Tibial nerve (tissue), 3 donors: ENCODE data around the gene SDHAF2.

ENCODE experiments used
- CTCF ChIP-seq, 5 experiments: fragments of 200-600 bp in 3 of 5; fragments of 450-650 bp in 2 of 5; sonication (generic) in 3 of 5; IDR thresholded peaks; one replicate each; pipeline ENCODE4 v1.5.1; 2016 to 2019; ENCODE audit warnings: antibody characterized with exemption in 5 of 5, mild to moderate bottlenecking in 3 of 5, moderate library complexity in 2 of 5
- POLR2A ChIP-seq, 2 donors: fragments of 450-650 bp; IDR thresholded peaks; one replicate each; pipeline ENCODE4 v1.6.1; 2017; ENCODE audit warnings: antibody characterized with exemption in 2 of 2, mild to moderate bottlenecking in 2 of 2, moderate library complexity in 2 of 2

- TF ChIP-seq CTCF (IDR thresholded peaks at IDR 0.05): no peak
- no peak for TF ChIP-seq POLR2A (IDR thresholded peaks at IDR 0.05)
These were observed 36.8 kb upstream of the SDHAF2 start for GRCh38 chr11:61392981-61393595.
